K562 (cell line): ENCODE measurements around the gene TMEM89. TPM values are rescaled to one million over a fixed set of nuclear protein-coding genes. Genes with fewer than 3 reads are reported as not detected.

Experiments
- ATAC-seq: fragments of 200-7000 bp; cut with Tn5 transposase; 3 replicates; pipeline ENCODE4 v1.9.1; 2020; ENCODE audit warnings: moderate library complexity
- BruUV-seq: library from RNA; stranded (reverse); fragments of 400-500 nt; replicated peaks from 2 replicates; lab custom pipeline; 2021; lab: Mats Ljungman, UMichigan
- CTCF ChIA-PET: fragments of 300-600 bp; formaldehyde crosslinking; extraction: SDS; loops from one replicate; lab custom pipeline; 2021; ENCODE audit warnings: low intra/inter-chr PET ratio; lab: Yijun Ruan, JAX
- POLR2A ChIA-PET: fragments of 300-600, 350-650 bp; sonication (Branson Sonifier 250); formaldehyde crosslinking; extraction: SDS; loops from one replicate; lab custom pipeline; 2021; ENCODE audit warnings: antibody characterized with exemption, inconsistent platforms; lab: Yijun Ruan, JAX
- DNase-seq, 4 experiments: peaks; one replicate each; pipeline versions ENCODE4 v3.0.0 to v3.0.0-alpha.2; 2011 to 2018; ENCODE audit warnings: low spot score in 3 of 4, mixed read lengths in 3 of 4; ENCODE audit errors: extremely low read depth in 1 of 4
- FAIRE-seq: peaks from 2 replicates; lab custom pipeline; 2011; peaks lifted over from hg19 to GRCh38; lab: Jason Lieb, UNC
- H2AFZ ChIP-seq: 2 replicates; pipeline ENCODE4 v1.6.0; 2011; ENCODE audit warnings: low read depth, low read length, control low read depth, inconsistent platforms
- H3K27ac ChIP-seq: fragments of 200-600 bp; 3 replicates; pipeline ENCODE4 v1.8.0; 2011; ENCODE audit warnings: low read depth, mild to moderate bottlenecking, control low read depth, inconsistent platforms, low read length, moderate library complexity, mixed read lengths; ENCODE audit errors: extremely low read depth
- H3K27me3 ChIP-seq, 2 experiments: fragments of 300-600 bp in 1 of 2; 2 replicates in 1 of 2; 3 replicates in 1 of 2; pipeline versions ENCODE4 v1.6.0 to v1.8.0; 2011; ENCODE audit warnings: inconsistent platforms in 2 of 2, low read length in 2 of 2, mild to moderate bottlenecking in 1 of 2, mixed read lengths in 1 of 2, moderate library complexity in 1 of 2; ENCODE audit not compliant: control insufficient read depth in 2 of 2, insufficient read depth in 2 of 2
- H3K36me3 ChIP-seq: fragments of 300-600 bp; 3 replicates; pipeline ENCODE4 v1.8.0; 2011; ENCODE audit warnings: mild to moderate bottlenecking, low read length, inconsistent platforms; ENCODE audit not compliant: control insufficient read depth, insufficient read depth
- H3K4me1 ChIP-seq, 2 experiments: fragments of 200-600 bp in 1 of 2; replicated peaks in 1 of 2; 2 replicates in 1 of 2; 3 replicates in 1 of 2; pipeline versions ENCODE4 v1.5.1 to v1.8.0; 2011; ENCODE audit warnings: inconsistent platforms in 2 of 2, low read length in 2 of 2, mild to moderate bottlenecking in 1 of 2, mixed read lengths in 1 of 2, moderate library complexity in 1 of 2; ENCODE audit not compliant: control insufficient read depth in 2 of 2, insufficient read depth in 2 of 2
- H3K4me2 ChIP-seq: 2 replicates; pipeline ENCODE4 v1.6.1; 2011; ENCODE audit warnings: low read length, control low read depth, inconsistent platforms, mixed read lengths; ENCODE audit not compliant: insufficient read depth
- H3K4me3 ChIP-seq: fragments of 200-600 bp; sonication (generic), shearing (Covaris generic); 2 replicates; pipeline ENCODE4 v1.5.1; 2016; ENCODE audit warnings: control low read depth, inconsistent platforms
- H3K79me2 ChIP-seq: fragments of 200-600 bp; 3 replicates; pipeline ENCODE4 v1.8.0; 2011; ENCODE audit warnings: low read length, inconsistent platforms; ENCODE audit not compliant: control insufficient read depth, insufficient read depth
- H3K9ac ChIP-seq, 2 experiments: 2 replicates each; pipeline versions ENCODE4 v1.6.0 to v1.6.1; 2011; ENCODE audit warnings: low read depth in 2 of 2, low read length in 2 of 2, control low read depth in 1 of 2, inconsistent platforms in 1 of 2, mild to moderate bottlenecking in 1 of 2, mixed read lengths in 1 of 2; ENCODE audit not compliant: insufficient read depth in 1 of 2
- H3K9me1 ChIP-seq: one replicate; pipeline ENCODE4 v1.6.0; 2011; ENCODE audit warnings: inconsistent platforms, mild to moderate bottlenecking, low read length, moderate library complexity; ENCODE audit not compliant: control insufficient read depth, insufficient read depth
- H3K9me3 ChIP-seq: replicated peaks from 2 replicates; pipeline ENCODE4 v1.5.1; 2011; ENCODE audit warnings: low read depth, low read length, inconsistent platforms; ENCODE audit not compliant: control insufficient read depth, insufficient read depth
- H4K20me1 ChIP-seq: replicated peaks from 2 replicates; pipeline ENCODE4 v1.6.1; 2011; ENCODE audit warnings: low read length, inconsistent platforms, mixed read lengths; ENCODE audit not compliant: control insufficient read depth, insufficient read depth
- ARNT ChIP-seq, 2 experiments: fragments of 450-650 bp; IDR thresholded peaks; 2 replicates each; pipeline ENCODE4 v1.6.1; 2016; ENCODE audit warnings: mild to moderate bottlenecking in 1 of 2
- BRD9 ChIP-seq: fragments of 450-650 bp; IDR thresholded peaks from 2 replicates; pipeline ENCODE4 v1.6.1; 2018; ENCODE audit warnings: low read depth; ENCODE audit not compliant: partially characterized antibody
- CBFB ChIP-seq: sonication (generic); formaldehyde crosslinking; IDR thresholded peaks from 2 replicates; pipeline ENCODE4 v1.4.0; 2020; ENCODE audit warnings: mild to moderate bottlenecking, missing genetic modification reagents
- CUX1 ChIP-seq: fragments of 200-800 bp; sonication (Bioruptor generic); IDR thresholded peaks from 2 replicates; pipeline ENCODE4 v1.6.1; 2016; ENCODE audit warnings: missing genetic modification characterization, missing compliant biosample characterization
- EZH2 ChIP-seq: IDR thresholded peaks from 2 replicates; pipeline ENCODE4 v1.6.1; 2012; ENCODE audit warnings: low read depth, mild to moderate bottlenecking, inconsistent platforms, low read length, borderline replicate concordance
- SETDB1 ChIP-seq: IDR thresholded peaks from one replicate; pipeline ENCODE4 v1.6.1; 2012; ENCODE audit warnings: low read length, control low read depth, inconsistent platforms
- TAF1 ChIP-seq: IDR thresholded peaks from 2 replicates; pipeline ENCODE4 v1.6.1; 2011; ENCODE audit warnings: mild to moderate bottlenecking, low read length, moderate library complexity; ENCODE audit not compliant: insufficient read depth, control insufficient read depth, severe bottlenecking; ENCODE audit errors: extremely low read depth
- TCFL5 ChIP-seq: fragments of 250-450 bp; sonication (Bioruptor Pico); conservative IDR thresholded peaks from 2 replicates; pipeline ENCODE4 v1.6.1; 2021; ENCODE audit warnings: mild to moderate bottlenecking, moderate library complexity, matching md5 sums
- THRB ChIP-seq: fragments of 450-650 bp; formaldehyde crosslinking; conservative IDR thresholded peaks from 2 replicates; pipeline ENCODE4 v1.4.0; 2022; ENCODE audit warnings: mild to moderate bottlenecking, missing genetic modification characterization
- ZFP30 ChIP-seq: fragments of 250-450 bp; sonication (Bioruptor Pico); IDR thresholded peaks from 2 replicates; pipeline ENCODE4 v1.8.0; 2022; ENCODE audit warnings: moderate library complexity, mild to moderate bottlenecking, inconsistent platforms, borderline replicate concordance
- ZNF174 ChIP-seq: fragments of 250-450 bp; sonication (Bioruptor Pico); IDR thresholded peaks from 2 replicates; pipeline ENCODE4 v1.4.0; 2020; ENCODE audit warnings: mild to moderate bottlenecking
- WGBS: fragments of 100-300 bp; shearing (Covaris generic); methylation state at CpG from one replicate; pipeline ENCODE4 v1.1.6; 2016; ENCODE audit warnings: low coverage, mixed read lengths; ENCODE audit not compliant: insufficient coverage; ENCODE audit errors: missing lambda C conversion rate; 5-methylcytosine and 5-hydroxymethylcytosine counted together
- in situ Hi-C: fragments of 300-500 bp; cut with MboI; formaldehyde crosslinking; loops from 4 replicates; pipeline ENCODE4 v1.15.0; 2018; ENCODE audit warnings: inconsistent platforms, mixed read lengths
- intact Hi-C: fragments of 100-400 bp; cut with micrococcal nuclease; formaldehyde crosslinking; loops from 2 replicates; pipeline ENCODE4 v1.14.2; 2022
- polyA plus RNA-seq, 8 experiments: library from polyadenylated mRNA; depleted of rRNA in 4 of 8; stranded (reverse) in 5 of 8; unstranded in 3 of 8; fragments of >200 nt; fragmentation: Nextera tagmentation in 2 of 8; fragmentation: Illumina TruSeq in 1 of 8; extraction: Ambion mirVana in 2 of 8; extraction: Trizol in 1 of 8; gene quantifications; 2 replicates each; pipeline versions ENCODE4 v1.2.1 to v1.2.3, GENCODE V29; 2011 to 2014; ENCODE audit warnings: inconsistent platforms in 1 of 8, missing spikeins in 1 of 8
- total RNA-seq, 7 experiments: library from RNA; depleted of rRNA in 6 of 7; stranded (reverse); fragments of >200 nt in 6 of 7; fragmentation: Illumina TruSeq in 2 of 7; extraction: Trizol in 2 of 7; gene quantifications; 2 replicates each; pipeline versions ENCODE4 v1.2.1 to v1.2.3, GENCODE V29; 2011 to 2021; ENCODE audit warnings: low replicate concordance in 1 of 7

Gene TMEM89
- total and polyA plus RNA-seq, 9 of the 15 experiments (the other 6 are each of a cell fraction or from before 2014, with no cell fraction given): not detected

DNA sequence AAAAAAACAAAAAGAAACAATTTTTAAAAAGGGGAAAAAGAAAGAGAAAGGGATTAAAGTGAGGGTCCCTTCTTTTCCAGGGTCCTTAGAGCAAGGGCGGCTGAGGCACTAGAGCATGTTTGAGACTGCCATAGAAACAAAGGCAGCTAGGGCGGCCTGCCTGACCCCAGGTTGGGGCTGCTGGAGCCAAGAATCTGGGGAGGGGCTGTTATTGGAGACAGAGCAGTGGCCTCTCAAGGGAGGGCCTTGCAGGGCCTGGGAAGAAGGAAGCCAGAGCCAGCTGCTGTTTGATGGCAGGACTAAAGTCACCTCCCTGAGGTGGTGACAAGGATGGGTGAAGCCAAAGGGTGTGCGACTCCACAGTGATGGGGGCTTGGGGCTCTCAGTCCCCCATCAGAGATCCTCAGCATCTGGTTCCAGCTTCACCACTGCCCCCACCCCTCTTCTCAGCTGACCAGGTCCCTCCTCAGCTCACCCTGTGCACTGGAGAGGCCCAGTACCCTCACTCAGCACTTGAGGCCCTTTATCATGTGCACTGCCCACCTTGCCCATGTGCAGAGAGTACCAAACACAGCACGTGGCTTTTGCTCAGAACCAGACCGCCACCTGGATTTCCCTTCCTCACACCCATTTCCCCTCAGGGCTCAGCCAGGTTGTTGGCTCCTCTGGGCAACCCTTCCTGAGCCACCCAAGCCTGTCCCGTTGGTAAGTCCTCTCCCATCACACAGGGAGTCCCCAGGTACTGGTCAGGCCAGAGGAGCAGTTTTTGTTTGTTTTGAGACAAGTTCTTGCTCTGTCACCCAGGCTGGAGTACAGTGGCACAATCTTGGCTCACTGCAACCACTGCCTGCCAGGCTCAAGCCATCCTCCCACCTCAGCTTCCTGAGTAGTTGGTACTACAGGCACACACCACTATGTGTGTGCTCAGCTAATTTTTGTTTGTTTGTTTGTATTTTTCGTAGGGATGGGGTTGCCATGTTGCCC lies 1.7 kb downstream of the TMEM89 start:
- intact Hi-C loops: no loop called here
- Histone ChIP-seq H3K36me3 (no peaks in the 10 kb centered on the region; the same call in 2 of the 3 replicates), H3K9me3 (peaks cover 6% of the 10 kb centered on the region; the same call in 1 of the 2 replicates), H3K27me3 (no peaks in the 10 kb centered on the region), H3K27ac (no peak overlapping the region), H3K4me2 (no peak overlapping the region), H2AFZ (no peak overlapping the region), H3K79me2 (no peaks in the 10 kb centered on the region), H3K4me3 (no peak overlapping the region), H4K20me1 (no peaks in the 10 kb centered on the region), H3K9ac (no peak overlapping the region), H3K4me1 (peaks cover 0 to 7% of the 10 kb centered on the region in 2 experiments; a peak in 2 of 5 replicates), H3K9me1 (no peaks in the 10 kb centered on the region)
- in situ Hi-C loops: no loop called here
- POLR2A ChIA-PET: interaction anchor here (1.1 kb wide), 1 partner anchor 15 kb away, joined by 5 read pairs; the partner anchor contains the start of gene SLC26A6
- CTCF ChIA-PET: no interaction called here
- no TSS peak for BruUV-seq
- DNase-seq (no peak), FAIRE-seq (no peak), ATAC-seq (no peak)
- 20% methylated on average over 6 of the region's 7 CpGs for WGBS
- TF ChIP-seq TCFL5 (CRISPR knock-in tag) (no peak), THRB (CRISPR knock-in tag) (no peak), CBFB (no peak), SETDB1 (no peak), CUX1 (CRISPR knock-in tag) (no peak), ZNF174 (CRISPR knock-in tag) (no peak), BRD9 (no peak), TAF1 (no peak), ARNT (IDR thresholded peaks at IDR 0.05) (no peak), ZFP30 (CRISPR knock-in tag) (no peak), EZH2 (no peak)
